ENCODE data around the gene NFE2L3.

GRCh38 chr7:26208040-26208439, 56.0 kb downstream of the NFE2L3 start:
- TF ChIP-seq POLR2A (IDR thresholded peaks at IDR 0.05): no peak
- no peak for TF ChIP-seq CTCF (IDR thresholded peaks at IDR 0.05)

All from body of pancreas (tissue), 4 donors.